Kidney glomerular epithelial cell (primary cell): Measurements from ENCODE around the gene ANKS1B.
"Not testable (repeated sequence)": the region's sequence is repeated elsewhere in the genome, so short reads cannot be mapped to it uniquely, and the experiment has no call there.

Experiments used
- DNase-seq: peaks from one replicate; lab custom pipeline; 2025; lab: John Stamatoyannopoulos, UW

The ANKS1B gene

GRCh38 chr12:98868538-98868937 is 1116.2 kb downstream of the ANKS1B start:
- DNase-seq, result no peak

- no peak for DNase-seq
These were observed 1116.7 kb downstream of the ANKS1B start for GRCh38 chr12:98868076-98868475.

- DNase-seq, result no peak
These were observed 1120.4 kb downstream of the ANKS1B start for GRCh38 chr12:98864363-98864762.

- no peak for DNase-seq
These were observed 1121.6 kb downstream of the ANKS1B start for GRCh38 chr12:98863167-98863566.

GRCh38 chr12:98861251-98861650 is 1123.5 kb downstream of the ANKS1B start:
- no peak for DNase-seq

GRCh38 chr12:98856897-98857540 is 1127.7 kb downstream of the ANKS1B start:
- peak; percentile 34 for DNase-seq

- no peak for DNase-seq
These were observed 1132.6 kb downstream of the ANKS1B start for GRCh38 chr12:98852181-98852580.

- no peak for DNase-seq
These were observed 1137.5 kb downstream of the ANKS1B start for GRCh38 chr12:98847242-98847641.

GRCh38 chr12:98845957-98846356 is 1138.8 kb downstream of the ANKS1B start:
- DNase-seq, result no peak

- no peak for DNase-seq
These were observed 1144.4 kb downstream of the ANKS1B start for GRCh38 chr12:98840325-98840724.

GRCh38 chr12:98838231-98838647 is 1146.5 kb downstream of the ANKS1B start:
- DNase-seq, result no peak

GRCh38 chr12:98837134-98837752 is 1147.5 kb downstream of the ANKS1B start:
- not testable (repeated sequence) for DNase-seq

- DNase-seq, result no peak
These were observed 1154.1 kb downstream of the ANKS1B start for GRCh38 chr12:98830657-98831056.

GRCh38 chr12:98828802-98829600 is 1155.7 kb downstream of the ANKS1B start:
- DNase-seq, result peak; percentile 49

GRCh38 chr12:98823012-98823411 is 1161.7 kb downstream of the ANKS1B start:
- DNase-seq, result no peak

GRCh38 chr12:98821866-98822265 is 1162.9 kb downstream of the ANKS1B start:
- DNase-seq, result no peak

GRCh38 chr12:98821232-98821631 is 1163.5 kb downstream of the ANKS1B start:
- DNase-seq, result no peak

- no peak for DNase-seq
These were observed 1164.8 kb downstream of the ANKS1B start for GRCh38 chr12:98819821-98820404.

- no peak for DNase-seq
These were observed 1165.7 kb downstream of the ANKS1B start for GRCh38 chr12:98819071-98819470.

GRCh38 chr12:98818239-98818638 is 1166.5 kb downstream of the ANKS1B start:
- no peak for DNase-seq

- no peak for DNase-seq
These were observed 1167.0 kb downstream of the ANKS1B start for GRCh38 chr12:98817742-98818141.

- DNase-seq, result no peak
These were observed 1168.0 kb downstream of the ANKS1B start for GRCh38 chr12:98816720-98817119.

GRCh38 chr12:98814254-98814653 is 1170.5 kb downstream of the ANKS1B start:
- no peak for DNase-seq
